Measurements from ENCODE around the gene TMEM167B. TPM values are rescaled to one million over a fixed set of nuclear protein-coding genes. Genes with fewer than 3 reads are reported as not detected.
"Not testable (repeated sequence)": the region's sequence is repeated elsewhere in the genome, so short reads cannot be mapped to it uniquely, and the experiment has no call there.

TMEM167B gene
- polyA plus RNA-seq, 1 experiment, result 31.0 TPM

DNA sequence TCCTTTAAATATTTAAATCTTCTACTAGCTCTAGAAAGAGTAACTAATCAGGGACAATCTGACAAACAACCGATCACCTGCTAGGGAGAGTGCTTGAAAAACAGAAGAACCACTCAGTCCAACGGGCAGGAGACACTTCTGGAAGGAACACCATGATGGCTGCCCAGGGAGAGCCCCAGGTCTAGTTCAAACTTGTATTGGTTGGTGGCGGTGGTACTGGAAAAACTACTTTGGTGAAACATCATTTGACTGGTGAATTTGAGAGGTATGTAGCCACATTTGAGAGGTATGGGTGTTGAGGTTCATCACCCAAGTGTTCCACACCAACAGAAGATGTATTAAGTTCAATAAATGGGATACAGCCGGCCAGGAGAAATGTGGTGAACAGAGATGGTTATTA is 43.9 kb upstream of the TMEM167B start:
- ChIA-PET CTCF (interaction anchor here (1.0 kb wide), 1 partner anchor 12 kb away, joined by 3 read pairs; no protein-coding TSS in a partner anchor), POLR2A (no interaction called here)
- no peak for DNase-seq (ENCODE audit: low read depth)
- H3K4me3 ChIP-seq (ENCODE audit: low read depth, low read length), result no peak overlapping the region
- H3K27me3 ChIP-seq (ENCODE audit: control insufficient read depth, insufficient read depth, low read length), result no peaks in the 10 kb centered on the region
- no peaks in the 10 kb centered on the region for H3K36me3 ChIP-seq (ENCODE audit: control insufficient read depth, insufficient read depth, low read length)
- TF ChIP-seq, protein P1, sequence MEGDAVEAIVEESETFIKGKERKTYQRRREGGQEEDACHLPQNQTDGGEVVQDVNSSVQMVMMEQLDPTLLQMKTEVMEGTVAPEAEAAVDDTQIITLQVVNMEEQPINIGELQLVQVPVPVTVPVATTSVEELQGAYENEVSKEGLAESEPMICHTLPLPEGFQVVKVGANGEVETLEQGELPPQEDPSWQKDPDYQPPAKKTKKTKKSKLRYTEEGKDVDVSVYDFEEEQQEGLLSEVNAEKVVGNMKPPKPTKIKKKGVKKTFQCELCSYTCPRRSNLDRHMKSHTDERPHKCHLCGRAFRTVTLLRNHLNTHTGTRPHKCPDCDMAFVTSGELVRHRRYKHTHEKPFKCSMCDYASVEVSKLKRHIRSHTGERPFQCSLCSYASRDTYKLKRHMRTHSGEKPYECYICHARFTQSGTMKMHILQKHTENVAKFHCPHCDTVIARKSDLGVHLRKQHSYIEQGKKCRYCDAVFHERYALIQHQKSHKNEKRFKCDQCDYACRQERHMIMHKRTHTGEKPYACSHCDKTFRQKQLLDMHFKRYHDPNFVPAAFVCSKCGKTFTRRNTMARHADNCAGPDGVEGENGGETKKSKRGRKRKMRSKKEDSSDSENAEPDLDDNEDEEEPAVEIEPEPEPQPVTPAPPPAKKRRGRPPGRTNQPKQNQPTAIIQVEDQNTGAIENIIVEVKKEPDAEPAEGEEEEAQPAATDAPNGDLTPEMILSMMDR (IDR thresholded peaks at IDR 0.05; ENCODE audit: insufficient read depth, low read depth, low read length), result no peak

DNA sequence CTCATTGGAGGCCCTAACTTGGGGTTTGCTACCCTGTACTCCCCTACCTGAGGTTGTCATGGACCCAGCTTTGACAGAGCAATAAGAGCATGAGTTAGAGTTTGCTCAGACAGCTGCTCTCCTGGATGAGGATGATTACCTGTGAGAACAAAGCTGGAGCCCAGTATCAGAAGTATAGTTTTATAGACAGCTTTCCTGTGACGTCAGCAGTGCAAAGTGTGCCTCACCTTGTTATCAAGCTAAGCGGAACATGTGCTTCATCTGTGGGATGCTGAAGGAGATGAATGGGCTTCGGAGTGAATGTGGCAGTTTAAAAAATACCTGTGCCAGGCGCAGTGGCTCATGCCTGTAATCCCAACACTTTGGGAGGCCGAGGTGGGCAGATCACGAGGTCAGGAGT is 43.2 kb upstream of the TMEM167B start:
- Histone ChIP-seq H3K36me3 (ENCODE audit: control insufficient read depth, insufficient read depth, low read length) (no peaks in the 10 kb centered on the region), H3K4me3 (ENCODE audit: low read depth, low read length) (no peak overlapping the region), H3K27me3 (ENCODE audit: control insufficient read depth, insufficient read depth, low read length) (no peaks in the 10 kb centered on the region)
- ChIA-PET CTCF (interaction anchor here (1.0 kb wide), 1 partner anchor 11 kb away, joined by 3 read pairs; no protein-coding TSS in a partner anchor), POLR2A (no interaction called here)
- TF ChIP-seq, protein P1 (IDR thresholded peaks at IDR 0.05; ENCODE audit: insufficient read depth, low read depth, low read length), result no peak
- no peak for DNase-seq (ENCODE audit: low read depth)

DNA sequence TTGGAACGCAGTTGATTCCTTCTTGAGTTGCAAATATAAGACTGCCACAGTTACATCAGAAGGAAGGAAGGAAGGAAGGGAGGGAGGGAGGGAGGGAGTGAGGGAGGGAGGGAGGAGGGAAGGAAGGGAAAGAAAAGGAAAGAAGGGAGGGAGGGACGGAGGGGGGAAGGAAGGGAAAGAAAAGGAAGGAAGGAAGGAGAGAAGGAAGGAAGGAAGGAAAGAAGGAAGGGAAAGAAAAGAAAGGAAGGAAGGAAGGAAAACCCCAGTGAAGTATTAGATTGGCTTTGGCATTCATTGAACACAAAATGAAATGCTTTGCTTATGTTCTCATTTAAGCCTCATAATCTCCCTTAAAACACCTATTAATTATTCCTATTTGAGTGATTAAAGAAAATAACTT is 42.2 kb upstream of the TMEM167B start:
- no peaks in the 10 kb centered on the region for H3K27me3 ChIP-seq (ENCODE audit: control insufficient read depth, insufficient read depth, low read length)
- TF ChIP-seq, protein P1 (IDR thresholded peaks at IDR 0.05; ENCODE audit: insufficient read depth, low read depth, low read length), result no peak
- no peak for DNase-seq (ENCODE audit: low read depth)
- H3K36me3 ChIP-seq (ENCODE audit: control insufficient read depth, insufficient read depth, low read length), result no peaks in the 10 kb centered on the region
- ChIA-PET POLR2A (no interaction called here), CTCF (interaction anchor here (1.1 kb wide), 1 partner anchor 19 kb away, joined by 3 read pairs; no protein-coding TSS in a partner anchor)
- H3K4me3 ChIP-seq (ENCODE audit: low read depth, low read length), result no peak overlapping the region

DNA sequence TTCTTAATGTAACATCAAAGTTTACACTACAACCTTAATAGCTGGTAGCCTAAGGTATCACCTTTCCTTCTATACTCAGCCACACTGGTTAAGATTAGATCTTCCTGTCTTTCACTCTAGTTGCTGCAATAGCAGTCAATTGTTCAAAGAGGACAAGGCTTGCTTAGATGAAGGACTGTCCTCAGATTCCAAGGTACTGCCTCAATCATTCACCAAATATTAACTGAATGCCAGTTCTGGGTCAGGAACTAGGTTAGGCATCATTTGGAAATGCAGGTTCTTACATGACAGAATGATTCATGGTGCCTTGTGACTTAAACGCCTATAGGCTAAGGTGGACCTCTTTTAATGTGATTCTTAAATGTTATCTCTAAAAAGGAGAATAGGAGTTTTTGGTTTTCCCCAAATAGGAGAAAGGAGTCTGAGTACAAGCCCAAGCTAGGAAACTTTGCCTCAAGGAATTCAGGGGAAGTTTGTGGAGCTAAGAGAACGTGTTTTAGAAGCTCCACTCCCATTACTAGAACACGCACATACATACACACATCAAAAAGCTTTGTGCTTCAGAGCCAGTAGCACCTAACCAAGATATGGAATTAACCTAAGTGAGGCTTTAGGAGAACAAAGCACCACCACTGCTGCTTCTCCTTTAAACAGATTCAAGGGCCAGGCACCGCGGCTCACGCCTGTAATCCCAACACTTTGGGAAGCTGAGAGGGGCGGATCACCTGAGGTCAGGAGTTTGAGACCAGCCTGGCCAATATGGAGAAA is 40.2 kb upstream of the TMEM167B start:
- H3K36me3 ChIP-seq (ENCODE audit: control insufficient read depth, insufficient read depth, low read length), result no peaks in the 10 kb centered on the region
- H3K4me3 ChIP-seq (ENCODE audit: low read depth, low read length), result no peak overlapping the region
- no peak for DNase-seq (ENCODE audit: low read depth)
- H3K27me3 ChIP-seq (ENCODE audit: control insufficient read depth, insufficient read depth, low read length), result no peaks in the 10 kb centered on the region
- CTCF ChIA-PET, result no interaction called here
- POLR2A ChIA-PET, result interaction anchor here (0.5 kb wide), 1 partner anchor 11 kb away, joined by 3 read pairs; no protein-coding TSS in a partner anchor
- TF ChIP-seq, protein P1 (IDR thresholded peaks at IDR 0.05; ENCODE audit: insufficient read depth, low read depth, low read length), result no peak

DNA sequence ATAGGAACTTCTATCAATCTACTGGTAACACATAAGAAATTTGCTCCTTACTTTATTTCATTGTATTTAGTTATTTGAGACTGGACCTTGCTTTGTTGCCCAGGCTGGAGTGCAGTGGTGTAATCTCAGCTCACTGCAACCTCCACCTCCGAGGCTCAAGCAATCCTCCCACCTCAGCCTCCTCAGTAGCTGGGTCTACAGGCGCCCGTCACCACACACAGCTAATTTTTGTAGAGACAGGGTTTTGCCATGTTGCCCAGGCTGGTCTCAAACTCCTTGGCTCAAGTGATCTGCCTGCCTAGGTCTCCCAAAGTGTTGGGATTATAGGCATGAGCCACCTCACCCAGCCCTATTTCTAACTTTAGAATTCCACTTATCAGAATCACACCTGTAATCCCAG is 38.4 kb upstream of the TMEM167B start:
- CTCF ChIA-PET, result not testable (repeated sequence)

DNA sequence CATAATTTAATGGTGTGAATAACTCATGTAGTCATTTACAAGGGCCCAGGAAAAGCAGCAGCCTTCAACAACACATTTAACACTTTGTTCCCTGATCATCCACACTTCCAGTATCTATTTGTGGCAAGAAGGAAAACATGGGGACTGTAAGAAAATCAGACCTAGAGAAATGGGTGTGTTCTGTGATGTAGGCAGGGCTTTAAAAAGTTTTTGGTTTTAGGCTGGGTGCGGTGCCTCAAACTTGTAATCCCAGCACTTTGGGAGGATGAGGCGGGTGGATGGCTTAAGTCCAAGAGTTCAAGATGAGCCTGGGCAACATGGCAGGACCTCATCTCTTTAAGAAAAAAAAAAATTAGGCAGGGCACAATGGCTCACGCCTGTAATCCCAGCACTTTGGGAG is 34.5 kb upstream of the TMEM167B start:
- TF ChIP-seq, protein P1 (IDR thresholded peaks at IDR 0.05; ENCODE audit: insufficient read depth, low read depth, low read length), result no peak
- Histone ChIP-seq H3K27me3 (ENCODE audit: control insufficient read depth, insufficient read depth, low read length) (no peaks in the 10 kb centered on the region), H3K36me3 (ENCODE audit: control insufficient read depth, insufficient read depth, low read length) (no peaks in the 10 kb centered on the region), H3K4me3 (ENCODE audit: low read depth, low read length) (no peak overlapping the region)
- ChIA-PET POLR2A (no interaction called here), CTCF (no interaction called here)
- DNase-seq (ENCODE audit: low read depth), result no peak

More for the DNA sequence above, 38.4 kb upstream of the TMEM167B start:
- H3K4me3 ChIP-seq (ENCODE audit: low read depth, low read length); DNase-seq (ENCODE audit: low read depth); H3K36me3 ChIP-seq (ENCODE audit: control insufficient read depth, insufficient read depth, low read length); H3K27me3 ChIP-seq (ENCODE audit: control insufficient read depth, insufficient read depth, low read length); POLR2A ChIA-PET: not testable (repeated sequence)

Measured in BJ (cell line).